ENCODE measurements around the gene ESPNL.
A peak's percentile ranks its signal among the peaks of the same experiment; 100 is the strongest.

The ESPNL gene

GRCh38 chr2:238059505-238059904 lies 40.6 kb upstream of the ESPNL start:
- peak overlapping the region; percentile 82 for H3K4me2 ChIP-seq (ENCODE audit: low read length)
- H3K27ac ChIP-seq (ENCODE audit: low read depth, low read length) = no peak overlapping the region
- peak overlapping the region; percentile 89 for H3K4me3 ChIP-seq (ENCODE audit: low read length)
- peaks cover 41% of the 10 kb centered on the region for H3K79me2 ChIP-seq (ENCODE audit: control insufficient read depth, low read length)
- H3K9me2 ChIP-seq (replicated peaks; ENCODE audit: control insufficient read depth, low read length) = no peaks in the 10 kb centered on the region
- TF ChIP-seq EZH2phosphoT487 (IDR thresholded peaks at IDR 0.05; ENCODE audit: borderline replicate concordance, low read length) (no peak), CTCF (IDR thresholded peaks at IDR 0.05; ENCODE audit: low read depth, low read length, poor library complexity, severe bottlenecking) (no peak)
- H3K9me3 ChIP-seq (ENCODE audit: control insufficient read depth, insufficient read depth, low read length) = no peaks in the 10 kb centered on the region
- no peaks in the 10 kb centered on the region for H4K20me1 ChIP-seq (ENCODE audit: control insufficient read depth, insufficient read depth, low read depth, low read length)
- H3K4me1 ChIP-seq (ENCODE audit: control insufficient read depth, low read length) = peaks cover 24% of the 10 kb centered on the region
- H3K27me3 ChIP-seq (ENCODE audit: control insufficient read depth, low read length) = no peaks in the 10 kb centered on the region
- H3K36me3 ChIP-seq (ENCODE audit: control insufficient read depth, low read length) = peaks cover 11% of the 10 kb centered on the region
- H3F3A ChIP-seq (ENCODE audit: control insufficient read depth, insufficient read depth) = peaks cover 2% of the 10 kb centered on the region; the same call in 1 of the 2 replicates

- peak overlapping the region; percentile 58 for H3K27ac ChIP-seq (ENCODE audit: low read depth, low read length)
- H3K4me3 ChIP-seq (ENCODE audit: low read length) = peak overlapping the region; percentile 89
- H3K4me2 ChIP-seq (ENCODE audit: low read length) = peak overlapping the region; percentile 82
- peaks cover 2% of the 10 kb centered on the region; the same call in 1 of the 2 replicates for H3F3A ChIP-seq (ENCODE audit: control insufficient read depth, insufficient read depth)
- H3K4me1 ChIP-seq (ENCODE audit: control insufficient read depth, low read length) = peaks cover 24% of the 10 kb centered on the region
- no peaks in the 10 kb centered on the region for H3K9me3 ChIP-seq (ENCODE audit: control insufficient read depth, insufficient read depth, low read length)
- H3K79me2 ChIP-seq (ENCODE audit: control insufficient read depth, low read length) = peaks cover 42% of the 10 kb centered on the region
- H3K9me2 ChIP-seq (replicated peaks; ENCODE audit: control insufficient read depth, low read length) = no peaks in the 10 kb centered on the region
- H4K20me1 ChIP-seq (ENCODE audit: control insufficient read depth, insufficient read depth, low read depth, low read length) = no peaks in the 10 kb centered on the region
- no peaks in the 10 kb centered on the region for H3K27me3 ChIP-seq (ENCODE audit: control insufficient read depth, low read length)
- peaks cover 16% of the 10 kb centered on the region for H3K36me3 ChIP-seq (ENCODE audit: control insufficient read depth, low read length)
- TF ChIP-seq CTCF (IDR thresholded peaks at IDR 0.05; ENCODE audit: low read depth, low read length, poor library complexity, severe bottlenecking) (no peak), EZH2phosphoT487 (IDR thresholded peaks at IDR 0.05; ENCODE audit: borderline replicate concordance, low read length) (no peak)
These were observed 40.0 kb upstream of the ESPNL start for GRCh38 chr2:238060096-238060541.

GRCh38 chr2:238060542-238061314 lies 39.4 kb upstream of the ESPNL start, which contains the start of gene SCLY:
Gene SCLY (plus strand): TSS chr2:238061001. CDS start chr2:238061055, 54 bp downstream.
- peaks cover 2% of the 10 kb centered on the region; the same call in 1 of the 2 replicates for H3F3A ChIP-seq (ENCODE audit: control insufficient read depth, insufficient read depth)
- H3K27ac ChIP-seq (ENCODE audit: low read depth, low read length) = peak within 1 kb of the TSS; percentile 58
- peaks cover 44% of the 10 kb centered on the region for H3K79me2 ChIP-seq (ENCODE audit: control insufficient read depth, low read length)
- H3K9me2 ChIP-seq (replicated peaks; ENCODE audit: control insufficient read depth, low read length) = no peaks in the 10 kb centered on the region
- peak within 1 kb of the TSS; percentile 89 for H3K4me3 ChIP-seq (ENCODE audit: low read length)
- H3K36me3 ChIP-seq (ENCODE audit: control insufficient read depth, low read length) = peaks cover 19% of the 10 kb centered on the region
- H3K27me3 ChIP-seq (ENCODE audit: control insufficient read depth, low read length) = no peaks in the 10 kb centered on the region
- TF ChIP-seq CTCF (IDR thresholded peaks at IDR 0.05; ENCODE audit: low read depth, low read length, poor library complexity, severe bottlenecking) (no peak), EZH2phosphoT487 (IDR thresholded peaks at IDR 0.05; ENCODE audit: borderline replicate concordance, low read length) (no peak)
- H3K4me1 ChIP-seq (ENCODE audit: control insufficient read depth, low read length) = peaks cover 24% of the 10 kb centered on the region
- H3K4me2 ChIP-seq (ENCODE audit: low read length) = peak within 1 kb of the TSS; percentile 90
- H3K9me3 ChIP-seq (ENCODE audit: control insufficient read depth, insufficient read depth, low read length) = no peaks in the 10 kb centered on the region
- no peaks in the 10 kb centered on the region for H4K20me1 ChIP-seq (ENCODE audit: control insufficient read depth, insufficient read depth, low read depth, low read length)

Measured in DOHH2 (cell line).